ENCODE data around the gene SEC23A. TPM values are rescaled to one million over a fixed set of nuclear protein-coding genes. Genes with fewer than 3 reads are reported as not detected.

SEC23A gene
- total and polyA plus RNA-seq, 2 of the 13 experiments (the other 11 are each of a cell fraction or from before 2014, with no cell fraction given) = 403 to 887 TPM

DNA sequence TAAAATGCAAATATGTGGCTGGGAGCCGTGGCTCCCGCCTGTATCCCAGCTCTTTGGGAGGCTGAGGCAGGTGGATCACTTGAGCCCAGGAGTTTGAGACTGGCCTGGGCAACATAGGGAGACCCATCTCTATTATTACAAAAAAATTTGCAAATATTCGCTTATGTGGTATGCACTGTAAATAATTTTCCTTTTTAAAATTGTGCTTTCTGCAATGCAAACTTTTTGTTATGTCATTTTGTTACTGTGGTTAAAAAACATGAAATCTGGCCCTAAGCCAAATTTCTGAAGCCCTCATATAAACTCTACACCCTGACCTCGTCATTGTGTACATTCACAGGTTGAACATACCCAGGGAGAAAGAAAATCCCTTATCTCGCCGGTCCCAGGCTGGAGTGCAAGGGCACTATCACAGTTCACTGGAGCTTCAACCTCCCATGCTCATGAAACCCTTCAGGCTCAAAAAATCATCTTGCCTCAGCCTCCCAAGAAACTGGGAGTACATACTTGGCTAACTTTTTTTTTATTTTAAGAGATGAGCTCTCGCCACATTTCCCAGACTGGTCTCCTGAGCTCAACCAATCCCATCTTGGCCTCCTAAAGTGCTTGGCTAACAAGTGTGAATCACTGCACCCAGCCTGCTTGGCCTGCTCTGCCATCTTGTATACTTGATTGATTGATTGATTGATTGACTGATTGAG lies 42.4 kb upstream of the SEC23A start (continued):
- no peak for TF ChIP-seq HNRNPLL (IDR thresholded peaks at IDR 0.05; ENCODE audit: low read depth, low read length, poor library complexity, severe bottlenecking)
- no peak for TF ChIP-seq REXO4 (CRISPR knock-in tag; IDR thresholded peaks at IDR 0.05; ENCODE audit: borderline replicate concordance)
- TF ChIP-seq NBN (conservative IDR thresholded peaks at IDR 0.05) = no peak
- peak; percentile 60; the same call in 1 of the 2 replicates for TF ChIP-seq FOXO1 (CRISPR knock-in tag; IDR thresholded peaks at IDR 0.05)
- 0 out of 2 replicates have a peak, but pooled peaks have one; percentile 32 for TF ChIP-seq HIVEP1 (CRISPR knock-in tag; IDR thresholded peaks at IDR 0.05)
- no peak for TF ChIP-seq POLR2G (IDR thresholded peaks at IDR 0.05; ENCODE audit: low read depth, low read length)
- no peak for TF ChIP-seq ZNF3 (CRISPR knock-in tag; IDR thresholded peaks at IDR 0.05)
- TF ChIP-seq, protein P1, sequence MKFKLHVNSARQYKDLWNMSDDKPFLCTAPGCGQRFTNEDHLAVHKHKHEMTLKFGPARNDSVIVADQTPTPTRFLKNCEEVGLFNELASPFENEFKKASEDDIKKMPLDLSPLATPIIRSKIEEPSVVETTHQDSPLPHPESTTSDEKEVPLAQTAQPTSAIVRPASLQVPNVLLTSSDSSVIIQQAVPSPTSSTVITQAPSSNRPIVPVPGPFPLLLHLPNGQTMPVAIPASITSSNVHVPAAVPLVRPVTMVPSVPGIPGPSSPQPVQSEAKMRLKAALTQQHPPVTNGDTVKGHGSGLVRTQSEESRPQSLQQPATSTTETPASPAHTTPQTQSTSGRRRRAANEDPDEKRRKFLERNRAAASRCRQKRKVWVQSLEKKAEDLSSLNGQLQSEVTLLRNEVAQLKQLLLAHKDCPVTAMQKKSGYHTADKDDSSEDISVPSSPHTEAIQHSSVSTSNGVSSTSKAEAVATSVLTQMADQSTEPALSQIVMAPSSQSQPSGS (CRISPR knock-in tag; IDR thresholded peaks at IDR 0.05) = peak; percentile 91
- TF ChIP-seq SNRNP70 (IDR thresholded peaks at IDR 0.05; ENCODE audit: low read depth, low read length) = no peak
- TF ChIP-seq ELF3 (CRISPR knock-in tag; IDR thresholded peaks at IDR 0.05) = peak; percentile 58
- no peak for TF ChIP-seq CBFB (CRISPR knock-in tag; IDR thresholded peaks at IDR 0.05)
- no peak for TF ChIP-seq ZC3H13 (CRISPR knock-in tag; IDR thresholded peaks at IDR 0.05)
- TF ChIP-seq MZF1 (CRISPR knock-in tag; IDR thresholded peaks at IDR 0.05; ENCODE audit: borderline replicate concordance) = no peak
- TF ChIP-seq TAF1 (CRISPR knock-in tag; IDR thresholded peaks at IDR 0.05) = no peak
- 0 out of 2 replicates have a peak, but pooled peaks have one; percentile 65 for TF ChIP-seq ZNF709 (CRISPR knock-in tag; IDR thresholded peaks at IDR 0.05)
- 0 out of 4 replicates have a peak, but pooled peaks of 1 of the 2 experiments have one; percentile 25 for TF ChIP-seq KLF16 (CRISPR knock-in tag; IDR thresholded peaks at IDR 0.05)
- TF ChIP-seq ZNF788 (CRISPR knock-in tag; IDR thresholded peaks at IDR 0.05; ENCODE audit: borderline replicate concordance) = no peak
- no peak for TF ChIP-seq NRL (CRISPR knock-in tag; IDR thresholded peaks at IDR 0.05; ENCODE audit: borderline replicate concordance)
- TF ChIP-seq, protein P2, sequence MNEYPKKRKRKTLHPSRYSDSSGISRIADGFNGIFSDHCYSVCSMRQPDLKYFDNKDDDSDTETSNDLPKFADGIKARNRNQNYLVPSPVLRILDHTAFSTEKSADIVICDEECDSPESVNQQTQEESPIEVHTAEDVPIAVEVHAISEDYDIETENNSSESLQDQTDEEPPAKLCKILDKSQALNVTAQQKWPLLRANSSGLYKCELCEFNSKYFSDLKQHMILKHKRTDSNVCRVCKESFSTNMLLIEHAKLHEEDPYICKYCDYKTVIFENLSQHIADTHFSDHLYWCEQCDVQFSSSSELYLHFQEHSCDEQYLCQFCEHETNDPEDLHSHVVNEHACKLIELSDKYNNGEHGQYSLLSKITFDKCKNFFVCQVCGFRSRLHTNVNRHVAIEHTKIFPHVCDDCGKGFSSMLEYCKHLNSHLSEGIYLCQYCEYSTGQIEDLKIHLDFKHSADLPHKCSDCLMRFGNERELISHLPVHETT (CRISPR knock-in tag; conservative IDR thresholded peaks at IDR 0.05) = no peak
- TF ChIP-seq ZNF816 (CRISPR knock-in tag; IDR thresholded peaks at IDR 0.05; ENCODE audit: borderline replicate concordance) = no peak; the same call in 1 of the 2 replicates
- no peak for TF ChIP-seq POLR2AphosphoS2 (IDR thresholded peaks at IDR 0.05; ENCODE audit: low read depth, low read length)
- TF ChIP-seq, protein P3, sequence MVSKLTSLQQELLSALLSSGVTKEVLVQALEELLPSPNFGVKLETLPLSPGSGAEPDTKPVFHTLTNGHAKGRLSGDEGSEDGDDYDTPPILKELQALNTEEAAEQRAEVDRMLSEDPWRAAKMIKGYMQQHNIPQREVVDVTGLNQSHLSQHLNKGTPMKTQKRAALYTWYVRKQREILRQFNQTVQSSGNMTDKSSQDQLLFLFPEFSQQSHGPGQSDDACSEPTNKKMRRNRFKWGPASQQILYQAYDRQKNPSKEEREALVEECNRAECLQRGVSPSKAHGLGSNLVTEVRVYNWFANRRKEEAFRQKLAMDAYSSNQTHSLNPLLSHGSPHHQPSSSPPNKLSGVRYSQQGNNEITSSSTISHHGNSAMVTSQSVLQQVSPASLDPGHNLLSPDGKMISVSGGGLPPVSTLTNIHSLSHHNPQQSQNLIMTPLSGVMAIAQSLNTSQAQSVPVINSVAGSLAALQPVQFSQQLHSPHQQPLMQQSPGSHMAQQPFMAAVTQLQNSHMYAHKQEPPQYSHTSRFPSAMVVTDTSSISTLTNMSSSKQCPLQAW (CRISPR knock-in tag; IDR thresholded peaks at IDR 0.05) = peak; percentile 76; the same call in 1 of the 2 replicates
- TF ChIP-seq, protein P4, sequence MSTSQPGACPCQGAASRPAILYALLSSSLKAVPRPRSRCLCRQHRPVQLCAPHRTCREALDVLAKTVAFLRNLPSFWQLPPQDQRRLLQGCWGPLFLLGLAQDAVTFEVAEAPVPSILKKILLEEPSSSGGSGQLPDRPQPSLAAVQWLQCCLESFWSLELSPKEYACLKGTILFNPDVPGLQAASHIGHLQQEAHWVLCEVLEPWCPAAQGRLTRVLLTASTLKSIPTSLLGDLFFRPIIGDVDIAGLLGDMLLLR (CRISPR knock-in tag; IDR thresholded peaks at IDR 0.05) = no peak
- TF ChIP-seq ZNF672 (CRISPR knock-in tag; IDR thresholded peaks at IDR 0.05) = no peak
- no peak for TF ChIP-seq KAT7 (CRISPR knock-in tag; IDR thresholded peaks at IDR 0.05; ENCODE audit: borderline replicate concordance)
- 0 out of 2 replicates have a peak, but pooled peaks have one; percentile 56 for TF ChIP-seq SRY (CRISPR knock-in tag; IDR thresholded peaks at IDR 0.05)
- no peak for TF ChIP-seq ZIK1 (CRISPR knock-in tag; IDR thresholded peaks at IDR 0.05; ENCODE audit: borderline replicate concordance, low read depth)
